ENCODE results near the gene P3H3. TPM values are rescaled to one million over a fixed set of nuclear protein-coding genes. Genes with fewer than 3 reads are reported as not detected.

The P3H3 gene
- total and polyA plus RNA-seq, 2 donors (not counting 3 experiments of a cell fraction or from before 2014, with no cell fraction given): 75.9 to 76.5 TPM

DNA sequence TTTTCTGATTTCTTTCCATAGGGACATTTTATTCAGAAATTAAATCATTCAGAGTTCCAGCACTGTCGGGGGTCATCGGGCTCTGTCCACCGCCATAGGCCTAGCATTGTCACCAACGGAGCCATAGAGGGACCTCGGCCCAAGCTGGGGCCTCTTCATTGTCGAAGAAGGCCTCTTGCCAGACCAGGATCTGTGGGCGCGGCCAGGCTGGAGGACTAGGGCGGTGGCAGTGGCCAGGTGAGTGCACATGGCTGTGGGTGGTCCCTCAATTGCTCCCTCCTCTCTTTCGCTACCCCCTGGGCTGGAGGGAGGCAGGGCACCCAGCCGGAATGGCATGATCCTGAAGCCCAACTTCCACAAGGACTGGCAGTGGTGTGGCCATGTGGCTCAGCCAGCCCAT, 55.5 kb downstream of the P3H3 start:
- peaks cover 3 to 11% of the 10 kb centered on the region in 2 experiments for H3K36me3 ChIP-seq (ENCODE audit: control insufficient read depth in 2 of 2, extremely low read depth in 1 of 2, insufficient read depth in 2 of 2, low read length in 2 of 2)
- H3K9me3 ChIP-seq (replicated peaks; ENCODE audit: control insufficient read depth, insufficient read depth, low read length): no peaks in the 10 kb centered on the region
- FAIRE-seq (no peak), DNase-seq (ENCODE audit: low read depth, low spot score) (no peak)
- POLR2A ChIA-PET: no interaction called here
- H3K9ac ChIP-seq (replicated peaks; ENCODE audit: extremely low read depth, insufficient read depth, low read length): no peak overlapping the region
- TF ChIP-seq MYC (IDR thresholded peaks at IDR 0.05; ENCODE audit: low read depth, low read length) (no peak), GATA2 (IDR thresholded peaks at IDR 0.05; ENCODE audit: insufficient read depth, insufficient read length, low read depth, low read length) (no peak), FOS (IDR thresholded peaks at IDR 0.05; ENCODE audit: borderline replicate concordance, insufficient read depth, low read length) (no peak), POLR2A (IDR thresholded peaks at IDR 0.05; ENCODE audit: low read depth, low read length) (no peak), POLR2AphosphoS5 (IDR thresholded peaks at IDR 0.05; ENCODE audit: insufficient read depth, low read depth, low read length) (no peak), JUN (IDR thresholded peaks at IDR 0.05; ENCODE audit: borderline replicate concordance, insufficient read depth, insufficient read length, low read depth) (no peak), EZH2 (IDR thresholded peaks at IDR 0.05; ENCODE audit: borderline replicate concordance, low read depth, low read length, severe bottlenecking) (no peak)
- TF ChIP-seq, protein P1, sequence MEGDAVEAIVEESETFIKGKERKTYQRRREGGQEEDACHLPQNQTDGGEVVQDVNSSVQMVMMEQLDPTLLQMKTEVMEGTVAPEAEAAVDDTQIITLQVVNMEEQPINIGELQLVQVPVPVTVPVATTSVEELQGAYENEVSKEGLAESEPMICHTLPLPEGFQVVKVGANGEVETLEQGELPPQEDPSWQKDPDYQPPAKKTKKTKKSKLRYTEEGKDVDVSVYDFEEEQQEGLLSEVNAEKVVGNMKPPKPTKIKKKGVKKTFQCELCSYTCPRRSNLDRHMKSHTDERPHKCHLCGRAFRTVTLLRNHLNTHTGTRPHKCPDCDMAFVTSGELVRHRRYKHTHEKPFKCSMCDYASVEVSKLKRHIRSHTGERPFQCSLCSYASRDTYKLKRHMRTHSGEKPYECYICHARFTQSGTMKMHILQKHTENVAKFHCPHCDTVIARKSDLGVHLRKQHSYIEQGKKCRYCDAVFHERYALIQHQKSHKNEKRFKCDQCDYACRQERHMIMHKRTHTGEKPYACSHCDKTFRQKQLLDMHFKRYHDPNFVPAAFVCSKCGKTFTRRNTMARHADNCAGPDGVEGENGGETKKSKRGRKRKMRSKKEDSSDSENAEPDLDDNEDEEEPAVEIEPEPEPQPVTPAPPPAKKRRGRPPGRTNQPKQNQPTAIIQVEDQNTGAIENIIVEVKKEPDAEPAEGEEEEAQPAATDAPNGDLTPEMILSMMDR (IDR thresholded peaks at IDR 0.05; ENCODE audit: extremely low read depth in 1 of 2, insufficient read depth in 1 of 2, low read depth in 1 of 2, low read length in 2 of 2): no peak
- TF ChIP-seq, protein P2, sequence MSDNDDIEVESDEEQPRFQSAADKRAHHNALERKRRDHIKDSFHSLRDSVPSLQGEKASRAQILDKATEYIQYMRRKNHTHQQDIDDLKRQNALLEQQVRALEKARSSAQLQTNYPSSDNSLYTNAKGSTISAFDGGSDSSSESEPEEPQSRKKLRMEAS (IDR thresholded peaks at IDR 0.05; ENCODE audit: insufficient read depth, insufficient read length): no peak
- H3K27ac ChIP-seq (ENCODE audit: insufficient read depth, low read depth, low read length): no peak overlapping the region
- no peaks in the 10 kb centered on the region for H3K4me1 ChIP-seq (ENCODE audit: control insufficient read depth, extremely low read depth, insufficient read depth, low read length)
- dilution Hi-C loops (cut with MboI; ENCODE audit: extremely low pct_ligation_motif_present, low sequenced_read_pairs): no loop called here
- H3K79me2 ChIP-seq (ENCODE audit: control insufficient read depth, insufficient read depth, low read length): no peaks in the 10 kb centered on the region
- no peaks in the 10 kb centered on the region for H3K9me1 ChIP-seq (replicated peaks; ENCODE audit: control insufficient read depth, extremely low read depth, insufficient read depth, low read length)
- BruUV-seq (replicated peaks): no TSS peak
- H4K20me1 ChIP-seq (replicated peaks; ENCODE audit: control insufficient read depth, extremely low read depth, insufficient read depth, low read length): no peaks in the 10 kb centered on the region
- H3K4me3 ChIP-seq (replicated peaks in 1 of 3; ENCODE audit: insufficient read depth in 1 of 3, low read depth in 1 of 3, low read length in 3 of 3): no peak overlapping the region
- CTCF ChIA-PET: no interaction called here
- no peaks in the 10 kb centered on the region for H3K27me3 ChIP-seq (ENCODE audit: control insufficient read depth in 2 of 2, insufficient read depth in 2 of 2, low read length in 2 of 2)
- intact Hi-C loops (cut with micrococcal nuclease): no loop called here
- H2AFZ ChIP-seq (ENCODE audit: low read depth, low read length): no peak overlapping the region
- no peak overlapping the region for H3K4me2 ChIP-seq (ENCODE audit: insufficient read depth, low read length)

All from endothelial cell of umbilical vein (primary cell).